ENCODE results near the gene CUL4A.

DNA sequence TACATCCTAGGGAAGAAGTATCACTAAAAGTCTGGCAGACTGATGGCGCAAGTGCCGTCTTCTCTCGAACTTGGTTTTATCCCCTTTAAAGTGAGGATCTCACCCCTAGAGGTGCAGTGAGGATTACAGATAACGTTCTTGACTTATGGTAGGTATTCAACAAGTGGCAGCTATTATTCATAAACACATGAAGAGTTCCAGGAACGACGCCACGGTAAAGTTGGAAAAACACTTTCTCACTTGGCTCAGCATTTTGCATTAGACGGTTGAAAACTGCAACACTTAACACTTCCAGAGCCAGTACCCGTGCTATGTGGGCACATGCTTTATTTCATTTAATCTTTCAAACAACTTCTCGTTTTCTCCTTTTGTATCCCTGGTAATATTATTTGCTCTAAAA lies 42.3 kb upstream of the CUL4A start:
- TF ChIP-seq EZH2phosphoT487 (IDR thresholded peaks at IDR 0.05; ENCODE audit: insufficient read depth, low read depth) (no peak), EZH2 (IDR thresholded peaks at IDR 0.05; ENCODE audit: insufficient read depth, poor library complexity, severe bottlenecking) (no peak)
